Activated B cell treated with CpG ODN at 0.5 μM for 24 hours (primary cell): ENCODE results near the gene EP400. TPM values are rescaled to one million over a fixed set of nuclear protein-coding genes. Genes with fewer than 3 reads are reported as not detected.
"Not testable (repeated sequence)": the region's sequence is repeated elsewhere in the genome, so short reads cannot be mapped to it uniquely, and the experiment has no call there.

Experiments
- ATAC-seq: fragments of 200-7000 bp; cut with Tn5 transposase; one replicate; pipeline ENCODE4 v1.10.0; 2021; ENCODE audit warnings: low read depth, mild to moderate bottlenecking, moderate library complexity
- CTCF ChIA-PET: fragments of 350-600 bp; sonication (Branson Sonifier 250); formaldehyde crosslinking; loops from one replicate; lab custom pipeline; 2021; ENCODE audit warnings: antibody characterized with exemption; lab: Charles Lee
- POLR2A ChIA-PET: fragments of 350-600 bp; sonication (Branson Sonifier 250); formaldehyde crosslinking; loops from one replicate; lab custom pipeline; 2021; ENCODE audit warnings: antibody characterized with exemption; lab: Charles Lee
- DNase-seq: peaks from one replicate; pipeline ENCODE4 v3.0.0; 2022
- H3K27ac Mint-ChIP-seq: one replicate; pipeline ENCODE4 v1.8.0; 2020; ENCODE audit warnings: mixed read lengths
- H3K27me3 Mint-ChIP-seq: one replicate; pipeline ENCODE4 v1.8.0; 2021; ENCODE audit warnings: mixed read lengths
- H3K36me3 Mint-ChIP-seq: one replicate; pipeline ENCODE4 v1.8.0; 2021; ENCODE audit warnings: low read depth, mixed read lengths
- H3K4me1 Mint-ChIP-seq: one replicate; pipeline ENCODE4 v1.8.0; 2021; ENCODE audit warnings: mixed read lengths
- H3K4me3 Mint-ChIP-seq: one replicate; pipeline ENCODE4 v1.8.0; 2020; ENCODE audit warnings: mild to moderate bottlenecking, mixed read lengths
- H3K9me3 Mint-ChIP-seq: one replicate; pipeline ENCODE4 v1.8.0; 2020; ENCODE audit warnings: mixed read lengths
- intact Hi-C: fragments of 100-400 bp; cut with micrococcal nuclease; formaldehyde crosslinking; loops from one replicate; pipeline ENCODE4 v1.15.1; 2024
- total RNA-seq: library from RNA; stranded (reverse); gene quantifications from 2 replicates; pipeline ENCODE4 v1.2.3, GENCODE V29; 2022
- TF ChIP-seq, protein P1 (sequence below): fragments of 200-600 bp; IDR thresholded peaks from one replicate; pipeline ENCODE4 v1.8.0; 2022; ENCODE audit warnings: antibody characterized with exemption, mild to moderate bottlenecking

EP400 gene
- total RNA-seq, 1 donor from 2014 or later, result 65.6 TPM

- ChIA-PET CTCF (no interaction called here), POLR2A (interaction anchor here (0.5 kb wide), 1 partner anchor 810 kb away, joined by 4 read pairs; no protein-coding TSS in a partner anchor)
- no peak for DNase-seq
These were observed 152.6 kb downstream of the EP400 start for GRCh38 chr12:132102297-132102696.

GRCh38 chr12:132103072-132103471 is 153.3 kb downstream of the EP400 start:
- CTCF ChIA-PET, H3K4me1 Mint-ChIP-seq, intact Hi-C loops, H3K4me3 Mint-ChIP-seq, ATAC-seq, POLR2A ChIA-PET, DNase-seq, H3K27ac Mint-ChIP-seq, H3K9me3 Mint-ChIP-seq, H3K27me3 Mint-ChIP-seq: not testable (repeated sequence)
- H3K36me3 Mint-ChIP-seq, result peaks cover 41% of the 10 kb centered on the region

More at GRCh38 chr12:132102297-132102696, 152.6 kb downstream of the EP400 start:
- no peak overlapping the region for H3K27ac Mint-ChIP-seq
- H3K4me1 Mint-ChIP-seq, result no peaks in the 10 kb centered on the region
- TF ChIP-seq, protein P1, sequence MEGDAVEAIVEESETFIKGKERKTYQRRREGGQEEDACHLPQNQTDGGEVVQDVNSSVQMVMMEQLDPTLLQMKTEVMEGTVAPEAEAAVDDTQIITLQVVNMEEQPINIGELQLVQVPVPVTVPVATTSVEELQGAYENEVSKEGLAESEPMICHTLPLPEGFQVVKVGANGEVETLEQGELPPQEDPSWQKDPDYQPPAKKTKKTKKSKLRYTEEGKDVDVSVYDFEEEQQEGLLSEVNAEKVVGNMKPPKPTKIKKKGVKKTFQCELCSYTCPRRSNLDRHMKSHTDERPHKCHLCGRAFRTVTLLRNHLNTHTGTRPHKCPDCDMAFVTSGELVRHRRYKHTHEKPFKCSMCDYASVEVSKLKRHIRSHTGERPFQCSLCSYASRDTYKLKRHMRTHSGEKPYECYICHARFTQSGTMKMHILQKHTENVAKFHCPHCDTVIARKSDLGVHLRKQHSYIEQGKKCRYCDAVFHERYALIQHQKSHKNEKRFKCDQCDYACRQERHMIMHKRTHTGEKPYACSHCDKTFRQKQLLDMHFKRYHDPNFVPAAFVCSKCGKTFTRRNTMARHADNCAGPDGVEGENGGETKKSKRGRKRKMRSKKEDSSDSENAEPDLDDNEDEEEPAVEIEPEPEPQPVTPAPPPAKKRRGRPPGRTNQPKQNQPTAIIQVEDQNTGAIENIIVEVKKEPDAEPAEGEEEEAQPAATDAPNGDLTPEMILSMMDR, result no peak
- H3K27me3 Mint-ChIP-seq, result no peaks in the 10 kb centered on the region
- intact Hi-C loops, result no loop called here
- no peaks in the 10 kb centered on the region for H3K9me3 Mint-ChIP-seq
- H3K36me3 Mint-ChIP-seq, result peaks cover 41% of the 10 kb centered on the region
- no peak overlapping the region for H3K4me3 Mint-ChIP-seq
- ATAC-seq, result no peak

DNA sequence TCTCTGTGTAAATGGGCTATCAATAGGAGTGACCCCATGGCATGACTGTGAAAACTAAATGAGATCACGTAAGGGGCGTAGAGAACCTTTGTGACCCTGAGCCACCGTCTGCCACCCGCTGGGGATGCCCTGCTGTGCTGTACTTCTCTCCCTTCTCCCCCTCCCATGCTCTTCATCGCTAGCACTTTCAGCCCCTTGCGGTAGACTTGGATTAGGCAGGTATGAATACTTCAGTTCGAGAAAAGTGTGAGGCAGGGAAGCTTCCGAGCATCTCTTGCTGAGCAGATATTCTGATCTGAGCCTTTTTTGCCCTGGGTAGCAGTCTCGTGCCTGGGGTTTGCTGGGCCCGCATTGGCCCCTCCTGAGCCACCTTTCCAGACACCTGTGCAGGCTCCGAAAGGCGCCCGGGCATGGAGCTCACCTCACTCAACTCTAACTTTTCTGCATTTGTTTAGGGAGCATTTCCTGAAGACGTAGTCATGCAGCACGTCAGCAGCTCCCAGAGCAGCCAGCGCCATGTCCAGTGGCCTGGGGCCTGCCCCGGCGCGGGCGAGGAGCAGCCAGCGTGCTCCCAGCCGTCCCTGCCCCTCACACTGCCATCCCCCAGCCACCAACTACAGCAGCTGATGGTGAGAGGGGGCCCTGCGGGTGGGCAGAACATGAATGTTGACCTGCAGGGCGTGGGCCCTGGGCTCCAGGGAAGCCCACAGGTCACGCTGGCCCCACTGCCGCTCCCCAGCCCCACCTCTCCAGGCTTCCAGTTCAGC is 154.0 kb downstream of the EP400 start:
- no peak overlapping the region for H3K4me3 Mint-ChIP-seq
- intact Hi-C loops, result no loop called here
- H3K36me3 Mint-ChIP-seq, result peaks cover 42% of the 10 kb centered on the region
- ATAC-seq (no peak), DNase-seq (no peak)
- no peaks in the 10 kb centered on the region for H3K9me3 Mint-ChIP-seq
- no peaks in the 10 kb centered on the region for H3K27me3 Mint-ChIP-seq
- CTCF ChIA-PET, result no interaction called here
- H3K27ac Mint-ChIP-seq, result no peak overlapping the region
- no peaks in the 10 kb centered on the region for H3K4me1 Mint-ChIP-seq
- TF ChIP-seq, protein P1, result no peak
- POLR2A ChIA-PET, result no interaction called here

DNA sequence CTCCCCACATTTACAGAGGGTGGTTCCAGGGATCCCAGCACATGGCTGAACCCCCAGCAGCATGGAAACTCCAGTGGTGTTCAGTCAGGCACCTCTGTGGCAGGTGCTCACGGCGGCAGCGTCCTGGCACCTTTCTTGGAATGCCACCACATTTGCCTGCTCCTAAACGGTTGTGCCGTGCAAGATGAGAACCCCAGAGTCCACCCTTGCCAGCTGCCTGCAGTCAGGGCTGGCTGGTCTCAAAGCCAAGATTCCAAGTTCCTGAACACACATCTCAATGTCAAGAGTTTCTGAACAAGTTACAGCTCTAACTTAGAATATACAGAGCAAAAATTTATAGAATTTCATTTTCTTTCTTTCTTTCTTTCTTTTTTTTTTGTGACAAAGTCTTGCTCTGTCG is 155.7 kb downstream of the EP400 start:
- intact Hi-C loops, result no loop called here
- H3K27ac Mint-ChIP-seq, result no peak overlapping the region
- no peak for ATAC-seq
- H3K36me3 Mint-ChIP-seq, result peaks cover 44% of the 10 kb centered on the region
- H3K4me1 Mint-ChIP-seq, result no peaks in the 10 kb centered on the region
- DNase-seq, result no peak
- no peaks in the 10 kb centered on the region for H3K27me3 Mint-ChIP-seq
- CTCF ChIA-PET, result no interaction called here
- H3K4me3 Mint-ChIP-seq, result no peak overlapping the region
- TF ChIP-seq, protein P1, result no peak
- POLR2A ChIA-PET, result no interaction called here
- no peaks in the 10 kb centered on the region for H3K9me3 Mint-ChIP-seq

DNA sequence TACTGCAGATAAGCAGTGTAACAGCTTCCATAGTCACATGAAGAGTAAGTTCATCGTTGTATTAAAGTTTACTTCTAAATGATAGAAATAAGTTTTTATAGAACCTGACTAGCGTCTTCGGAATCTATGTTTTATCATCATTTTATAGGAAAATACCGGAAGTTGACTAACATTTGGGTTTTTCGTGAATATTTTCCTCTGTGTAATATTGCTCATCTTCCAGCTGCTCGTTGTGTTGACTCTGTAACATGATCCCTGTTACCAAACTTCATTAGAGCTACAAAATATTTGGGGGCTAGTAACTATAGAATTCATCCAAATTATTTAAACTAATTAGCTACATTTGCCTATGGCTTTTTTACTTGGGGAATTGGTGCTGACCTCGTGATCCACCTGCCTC is 157.2 kb downstream of the EP400 start:
- Mint-ChIP-seq H3K9me3 (no peaks in the 10 kb centered on the region), H3K36me3 (peaks cover 51% of the 10 kb centered on the region), H3K4me1 (no peaks in the 10 kb centered on the region), H3K27ac (no peak overlapping the region), H3K27me3 (no peaks in the 10 kb centered on the region), H3K4me3 (no peak overlapping the region)
- intact Hi-C loops, result no loop called here
- ChIA-PET POLR2A (no interaction called here), CTCF (no interaction called here)
- DNase-seq, result no peak
- TF ChIP-seq, protein P1, result no peak
- ATAC-seq, result no peak
